Common myeloid progenitor, CD34-positive (primary cell): ENCODE measurements around the gene BTBD8.

Experiments
- CTCF ChIA-PET: fragments of 350-600 bp; sonication (Branson Sonifier 250); formaldehyde crosslinking; loops from one replicate; lab custom pipeline; 2021; ENCODE audit warnings: antibody characterized with exemption; lab: Charles Lee
- POLR2A ChIA-PET: fragments of 350-600 bp; sonication (Branson Sonifier 250); formaldehyde crosslinking; loops from one replicate; lab custom pipeline; 2021; ENCODE audit warnings: antibody characterized with exemption; lab: Charles Lee
- DNase-seq, 3 donors: peaks; one replicate each; pipeline versions ENCODE4 v3.0.0 to v3.0.0-alpha.2; 2013
- H3K27ac ChIP-seq, 2 experiments: 1 replicate in 1 of 2; 2 replicates in 1 of 2; pipeline ENCODE4 v1.7.0; 2013; ENCODE audit warnings: inconsistent platforms in 2 of 2, low read length in 2 of 2, mild to moderate bottlenecking in 2 of 2, low read depth in 1 of 2, moderate library complexity in 1 of 2; ENCODE audit not compliant: severe bottlenecking in 2 of 2, insufficient read depth in 1 of 2, poor library complexity in 1 of 2
- H3K27me3 ChIP-seq, 5 experiments: replicated peaks in 2 of 5; 1 replicate in 3 of 5; 2 replicates in 2 of 5; pipeline versions ENCODE4 v1.6.1 to v1.7.0; 2013; ENCODE audit warnings: low read length in 4 of 5, mild to moderate bottlenecking in 2 of 5, moderate library complexity in 2 of 5, inconsistent platforms in 1 of 5; ENCODE audit not compliant: insufficient read depth in 5 of 5, control insufficient read depth in 4 of 5
- H3K36me3 ChIP-seq, 4 experiments: 1 replicate in 2 of 4; 2 replicates in 2 of 4; pipeline versions ENCODE4 v1.6.1 to v1.7.0; 2013; ENCODE audit warnings: low read length in 3 of 4, control low read depth in 1 of 4, mild to moderate bottlenecking in 1 of 4; ENCODE audit not compliant: control insufficient read depth in 4 of 4, insufficient read depth in 4 of 4
- H3K4me1 ChIP-seq, 4 experiments: 1 replicate in 3 of 4; 2 replicates in 1 of 4; pipeline versions ENCODE4 v1.6.1 to v1.7.1; 2013; ENCODE audit warnings: low read length in 3 of 4, mild to moderate bottlenecking in 3 of 4, control low read depth in 1 of 4, inconsistent platforms in 1 of 4, moderate library complexity in 1 of 4; ENCODE audit not compliant: control insufficient read depth in 4 of 4, insufficient read depth in 4 of 4; ENCODE audit errors: control extremely low read depth in 1 of 4
- H3K4me3 ChIP-seq, 7 experiments: 1 replicate in 4 of 7; 2 replicates in 3 of 7; pipeline versions ENCODE4 v1.5.1 to v1.7.0; 2013; ENCODE audit warnings: mild to moderate bottlenecking in 7 of 7, low read length in 6 of 7, moderate library complexity in 6 of 7, inconsistent platforms in 2 of 7, low read depth in 2 of 7, control low read depth in 1 of 7; ENCODE audit not compliant: insufficient read depth in 4 of 7, control insufficient read depth in 1 of 7; ENCODE audit errors: extremely low read depth in 1 of 7
- H3K9me3 ChIP-seq, 5 experiments: 1 replicate in 4 of 5; 2 replicates in 1 of 5; pipeline versions ENCODE4 v1.6.1 to v1.7.1; 2013; ENCODE audit warnings: low read length in 4 of 5, mild to moderate bottlenecking in 2 of 5, inconsistent platforms in 1 of 5, low read depth in 1 of 5, moderate library complexity in 1 of 5; ENCODE audit not compliant: control insufficient read depth in 4 of 5, insufficient read depth in 2 of 5; ENCODE audit errors: control extremely low read depth in 1 of 5
- WGBS: methylation state at CpG from one replicate; pipeline ENCODE4 v1.1.5; 2013; ENCODE audit not compliant: insufficient coverage; 5-methylcytosine and 5-hydroxymethylcytosine counted together

The BTBD8 gene

DNA sequence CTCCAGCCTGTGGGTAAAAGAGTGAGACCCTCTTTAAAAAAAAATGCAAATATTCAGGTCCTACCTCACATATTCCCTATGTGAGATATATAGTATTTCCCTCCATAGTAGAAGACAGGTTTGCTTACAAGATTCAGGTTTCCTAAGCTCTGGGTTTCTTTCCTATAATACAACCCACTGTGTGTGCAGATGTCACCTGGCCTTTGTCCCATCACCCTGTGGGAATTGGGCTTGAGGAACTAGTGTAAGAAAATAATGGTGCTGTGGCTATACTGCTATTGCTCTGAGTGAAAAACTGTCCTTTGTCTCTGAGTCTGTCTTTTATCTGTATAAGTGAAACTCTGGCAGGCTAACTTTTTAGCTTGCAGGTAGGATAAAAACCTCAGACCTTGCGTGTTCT, 150.6 kb downstream of the BTBD8 start:
- Histone ChIP-seq H3K36me3 (no peaks in the 10 kb centered on the region), H3K27me3 (no peaks in the 10 kb centered on the region), H3K4me3 (no peak overlapping the region), H3K27ac (no peak overlapping the region), H3K4me1 (no peaks in the 10 kb centered on the region), H3K9me3 (no peaks in the 10 kb centered on the region)
- ChIA-PET CTCF (interaction anchor here (1.0 kb wide), 1 partner anchor 21 kb away, joined by 3 read pairs; no protein-coding TSS in a partner anchor), POLR2A (interaction anchor here (0.6 kb wide), 1 partner anchor 559 kb away, joined by 4 read pairs; no protein-coding TSS in a partner anchor)
- WGBS, result no CpG with 5 or more reads among the region's 1 CpG
- no peak for DNase-seq
